Measurements from ENCODE around the gene NECTIN2. TPM values are rescaled to one million over a fixed set of nuclear protein-coding genes. Genes with fewer than 3 reads are reported as not detected.

NECTIN2 gene
- total RNA-seq, 1 experiment from 2014 or later, result 176 TPM

- H3K27ac Mint-ChIP-seq, result peak overlapping the region in 1 of 3 experiments; percentile 74; a peak in 2 of 7 replicates
- Histone ChIP-seq H4K91ac (ENCODE audit: insufficient read length, low read depth, low read length) (no peak overlapping the region), H3K9me3 (ENCODE audit: control insufficient read depth, low read depth, low read length) (no peaks in the 10 kb centered on the region), H3T11ph (ENCODE audit: low read length) (no peak overlapping the region), H3K56ac (ENCODE audit: insufficient read length, low read depth, low read length) (no peak overlapping the region), H2BK15ac (ENCODE audit: low read depth, low read length) (no peak overlapping the region), H3K4ac (ENCODE audit: low read depth, low read length) (no peak overlapping the region), H3K18ac (ENCODE audit: insufficient read length, low read depth, low read length) (no peak overlapping the region), H3K9ac (ENCODE audit: extremely low read depth, insufficient read length, low read length) (no peak overlapping the region), H3K27ac (ENCODE audit: insufficient read length, low read depth, low read length) (no peak overlapping the region), H2AFZ (ENCODE audit: low read length) (no peak overlapping the region), H3K27me3 (ENCODE audit: insufficient read depth, low read length) (no peaks in the 10 kb centered on the region), H3K23ac (ENCODE audit: insufficient read length, low read depth, low read length) (no peak overlapping the region), H3K79me2 (ENCODE audit: insufficient read depth, low read length) (peaks cover 38% of the 10 kb centered on the region; the same call in 1 of the 2 replicates), H2AK5ac (ENCODE audit: insufficient read length, low read length) (no peak overlapping the region), H3K14ac (ENCODE audit: insufficient read depth, low read length) (no peak overlapping the region), H2BK5ac (ENCODE audit: insufficient read length, low read length) (no peak overlapping the region), H4K5ac (ENCODE audit: insufficient read length, low read depth, low read length) (no peak overlapping the region), H4K20me1 (ENCODE audit: control insufficient read depth, insufficient read depth, insufficient read length) (no peaks in the 10 kb centered on the region), H2BK12ac (ENCODE audit: insufficient read length, low read depth, low read length) (no peak overlapping the region), H3K4me1 (ENCODE audit: insufficient read depth, low read length) (peaks cover 5% of the 10 kb centered on the region; the same call in 1 of the 2 replicates), H2BK120ac (ENCODE audit: low read depth, low read length, poor library complexity, severe bottlenecking) (no peak overlapping the region), H2BK20ac (ENCODE audit: low read depth, low read length, poor library complexity, severe bottlenecking) (no peak overlapping the region), H3K4me2 (ENCODE audit: insufficient read depth, insufficient read length, low read length) (no peak overlapping the region), H4K8ac (replicated peaks; ENCODE audit: insufficient read length, low read depth, low read length) (no peak overlapping the region), H3K79me1 (ENCODE audit: insufficient read depth, low read depth, low read length, poor library complexity, severe bottlenecking) (peaks cover 14% of the 10 kb centered on the region), H3K23me2 (ENCODE audit: insufficient read length, low read depth, low read length, poor library complexity, severe bottlenecking) (peaks cover 20% of the 10 kb centered on the region)
- H3K9me3 Mint-ChIP-seq, result peaks cover 0 to 8% of the 10 kb centered on the region in 2 experiments; a peak in 3 of 5 replicates
- no peaks in the 10 kb centered on the region for H3K27me3 Mint-ChIP-seq (ENCODE audit: low read depth)
- peaks cover 26 to 41% of the 10 kb centered on the region in 2 experiments for H3K4me1 Mint-ChIP-seq
- no peak for DNase-seq
- peak overlapping the region in 1 of 2 experiments; percentile 96; a peak in 2 of 5 replicates for H3K4me3 Mint-ChIP-seq
- no CpG with 5 or more reads among the region's 8 CpGs for WGBS (ENCODE audit: extremely low coverage, insufficient read length, low lambda C conversion rate)
- TF ChIP-seq CTCF (conservative IDR thresholded peaks at IDR 0.05), result no peak
- peaks cover 12 to 42% (median 32%) of the 10 kb centered on the region in 3 experiments for H3K36me3 Mint-ChIP-seq (ENCODE audit: insufficient read depth in 1 of 3, low read depth in 3 of 3)
Measured at GRCh38 chr19:44850641-44851109, 4.6 kb downstream of the NECTIN2 start.

All from H9 (cell line).